AG04450 (cell line): Measurements from ENCODE around the gene MPND. TPM values are rescaled to one million over a fixed set of nuclear protein-coding genes. Genes with fewer than 3 reads are reported as not detected.
A peak's percentile ranks its signal among the peaks of the same experiment; 100 is the strongest.

Experiments used
- CTCF ChIA-PET: fragments of 300-600, 350-600 bp; formaldehyde crosslinking; extraction: SDS; loops from one replicate; lab custom pipeline; 2022; ENCODE audit warnings: antibody characterized with exemption, inconsistent platforms; lab: Charles Lee
- POLR2A ChIA-PET: fragments of 350-600 bp; formaldehyde crosslinking; extraction: SDS; loops from one replicate; lab custom pipeline; 2021; ENCODE audit warnings: antibody characterized with exemption, inconsistent platforms; lab: Yijun Ruan, JAX
- DNase-seq: peaks from one replicate; pipeline ENCODE4 v3.0.0-alpha.2; 2011; ENCODE audit warnings: low read depth, low spot score
- H3K27ac ChIP-seq: one replicate; pipeline ENCODE4 v1.5.1; 2012; ENCODE audit warnings: low read depth, low read length, control low read depth
- H3K27me3 ChIP-seq: one replicate; pipeline ENCODE4 v1.6.0; 2012; ENCODE audit warnings: low read length; ENCODE audit not compliant: control insufficient read depth, insufficient read depth
- H3K4me3 ChIP-seq: 2 replicates; pipeline ENCODE4 v1.5.1; 2011; ENCODE audit warnings: mild to moderate bottlenecking, low read depth, low read length, control low read depth
- H3K9me3 ChIP-seq: 2 replicates; pipeline ENCODE4 v1.5.1; 2012; ENCODE audit warnings: low read length; ENCODE audit not compliant: control insufficient read depth, insufficient read depth
- CTCF ChIP-seq: IDR thresholded peaks from 2 replicates; pipeline ENCODE4 v1.5.1; 2011; ENCODE audit warnings: low read depth, low read length, control low read depth, inconsistent platforms
- polyA plus RNA-seq: library from polyadenylated mRNA; depleted of rRNA; stranded (reverse); fragments of >200 nt; gene quantifications from 2 replicates; pipeline ENCODE4 v1.2.3, GENCODE V29; 2011

MPND gene
- polyA plus RNA-seq, 1 experiment, result 5.1 TPM

- ChIA-PET POLR2A (interaction anchor here (0.6 to 1.0 kb wide), 3 partner anchors 19 to 57 kb away, joined by 3 to 5 read pairs (median 4); no protein-coding TSS in a partner anchor), CTCF (interaction anchor here (0.6 to 2.0 kb wide), 12 partner anchors 10 to 682 kb away, joined by 3 to 50 read pairs (median 8); partner anchors contain the start of gene MPND)
- Histone ChIP-seq H3K9me3 (no peaks in the 10 kb centered on the region), H3K4me3 (peak overlapping the region; percentile 90), H3K27me3 (no peaks in the 10 kb centered on the region), H3K27ac (peak overlapping the region; percentile 61)
- no peak for DNase-seq
- TF ChIP-seq CTCF, result no peak
Measured at GRCh38 chr19:4399812-4400134, 56.4 kb downstream of the MPND start.

GRCh38 chr19:4400135-4400936, 57.0 kb downstream of the MPND start, which contains the start of gene SH3GL1:
Gene SH3GL1 (minus strand): TSS chr19:4400547. CDS start chr19:4400368, 179 bp downstream.
- TF ChIP-seq CTCF, result peak; percentile 93
- ChIA-PET POLR2A (interaction anchor here (0.6 to 1.0 kb wide), 3 partner anchors 20 to 58 kb away, joined by 3 to 5 read pairs (median 4); no protein-coding TSS in a partner anchor), CTCF (interaction anchor here (0.6 to 2.0 kb wide), 25 partner anchors 9 to 682 kb away, joined by 3 to 50 read pairs (median 4); partner anchors contain the start of genes MPND and YJU2)
- DNase-seq, result peak; percentile 81
- H3K27me3 ChIP-seq, result no peaks in the 10 kb centered on the region
- H3K4me3 ChIP-seq, result peak within 1 kb of the TSS; percentile 90
- H3K27ac ChIP-seq, result peak within 1 kb of the TSS; percentile 61
- no peaks in the 10 kb centered on the region for H3K9me3 ChIP-seq

- Histone ChIP-seq H3K27me3 (no peaks in the 10 kb centered on the region), H3K9me3 (no peaks in the 10 kb centered on the region), H3K27ac (peak overlapping the region; percentile 63), H3K4me3 (peak overlapping the region; percentile 56)
- POLR2A ChIA-PET, result interaction anchor here (0.6 to 1.2 kb wide), 8 partner anchors 11 to 71 kb away, joined by 3 to 9 read pairs (median 4); no protein-coding TSS in a partner anchor
- CTCF ChIA-PET, result interaction anchor here (0.9 to 2.0 kb wide), 13 partner anchors 11 to 414 kb away, joined by 3 to 50 read pairs (median 4); no protein-coding TSS in a partner anchor
- DNase-seq, result no peak
- TF ChIP-seq CTCF, result no peak
Measured at GRCh38 chr19:4401769-4402170, 58.4 kb downstream of the MPND start.

- peak within 1 kb of the TSS; percentile 85 for H3K4me3 ChIP-seq
- POLR2A ChIA-PET, result interaction anchor here (0.6 to 1.2 kb wide), 8 partner anchors 12 to 71 kb away, joined by 3 to 9 read pairs (median 4); no protein-coding TSS in a partner anchor
Measured at GRCh38 chr19:4402171-4403004, 59.0 kb downstream of the MPND start, which contains the start of gene CHAF1A. Gene CHAF1A (plus strand): TSS chr19:4402640. CDS start chr19:4402763, 123 bp downstream.

More at GRCh38 chr19:4402171-4403004, 59.0 kb downstream of the MPND start, which contains the start of gene CHAF1A:
- no peak for TF ChIP-seq CTCF
- CTCF ChIA-PET, result interaction anchor here (0.5 to 1.3 kb wide), 13 partner anchors 8 to 1287 kb away, joined by 3 to 7 read pairs (median 4); partner anchors contain the start of gene RPL36
- Histone ChIP-seq H3K27ac (peak within 1 kb of the TSS; percentile 63), H3K9me3 (no peaks in the 10 kb centered on the region), H3K27me3 (no peaks in the 10 kb centered on the region)
- peak; percentile 100 for DNase-seq
